ENCODE results near the gene MED28.

DNA sequence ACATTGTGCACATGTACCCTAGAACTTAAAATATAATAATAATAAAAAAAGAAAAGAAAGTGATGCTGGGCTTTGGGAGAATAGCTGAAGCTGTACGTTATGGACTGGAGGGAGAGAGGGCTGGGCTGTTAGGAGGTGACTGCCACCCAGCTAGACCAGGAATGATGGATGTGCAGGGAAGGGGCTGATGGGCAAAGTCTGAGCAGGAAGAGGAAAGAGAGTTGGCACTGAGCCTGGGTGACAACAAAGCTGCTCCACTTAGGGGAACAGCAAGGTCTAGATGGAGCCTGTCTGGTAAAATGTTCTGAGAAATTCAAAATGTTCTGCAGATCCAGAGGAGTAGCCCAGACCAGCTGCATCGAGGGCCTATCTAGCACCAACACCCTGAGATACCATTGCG, 32.3 kb downstream of the MED28 start:
- TF ChIP-seq POLR2AphosphoS5 (IDR thresholded peaks at IDR 0.05) (no peak), POLR2A (IDR thresholded peaks at IDR 0.05) (no peak), EP300 (IDR thresholded peaks at IDR 0.05) (no peak)
- TF ChIP-seq, protein P1, sequence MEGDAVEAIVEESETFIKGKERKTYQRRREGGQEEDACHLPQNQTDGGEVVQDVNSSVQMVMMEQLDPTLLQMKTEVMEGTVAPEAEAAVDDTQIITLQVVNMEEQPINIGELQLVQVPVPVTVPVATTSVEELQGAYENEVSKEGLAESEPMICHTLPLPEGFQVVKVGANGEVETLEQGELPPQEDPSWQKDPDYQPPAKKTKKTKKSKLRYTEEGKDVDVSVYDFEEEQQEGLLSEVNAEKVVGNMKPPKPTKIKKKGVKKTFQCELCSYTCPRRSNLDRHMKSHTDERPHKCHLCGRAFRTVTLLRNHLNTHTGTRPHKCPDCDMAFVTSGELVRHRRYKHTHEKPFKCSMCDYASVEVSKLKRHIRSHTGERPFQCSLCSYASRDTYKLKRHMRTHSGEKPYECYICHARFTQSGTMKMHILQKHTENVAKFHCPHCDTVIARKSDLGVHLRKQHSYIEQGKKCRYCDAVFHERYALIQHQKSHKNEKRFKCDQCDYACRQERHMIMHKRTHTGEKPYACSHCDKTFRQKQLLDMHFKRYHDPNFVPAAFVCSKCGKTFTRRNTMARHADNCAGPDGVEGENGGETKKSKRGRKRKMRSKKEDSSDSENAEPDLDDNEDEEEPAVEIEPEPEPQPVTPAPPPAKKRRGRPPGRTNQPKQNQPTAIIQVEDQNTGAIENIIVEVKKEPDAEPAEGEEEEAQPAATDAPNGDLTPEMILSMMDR (IDR thresholded peaks at IDR 0.05) = no peak

All from stomach (tissue), 4 donors.